ENCODE results near the gene CKS1B.

The CKS1B gene

GRCh38 chr1:155012776-155013602 lies 38.5 kb downstream of the CKS1B start:
- FAIRE-seq (no peak), DNase-seq (ENCODE audit: low spot score) (no peak)

DNA sequence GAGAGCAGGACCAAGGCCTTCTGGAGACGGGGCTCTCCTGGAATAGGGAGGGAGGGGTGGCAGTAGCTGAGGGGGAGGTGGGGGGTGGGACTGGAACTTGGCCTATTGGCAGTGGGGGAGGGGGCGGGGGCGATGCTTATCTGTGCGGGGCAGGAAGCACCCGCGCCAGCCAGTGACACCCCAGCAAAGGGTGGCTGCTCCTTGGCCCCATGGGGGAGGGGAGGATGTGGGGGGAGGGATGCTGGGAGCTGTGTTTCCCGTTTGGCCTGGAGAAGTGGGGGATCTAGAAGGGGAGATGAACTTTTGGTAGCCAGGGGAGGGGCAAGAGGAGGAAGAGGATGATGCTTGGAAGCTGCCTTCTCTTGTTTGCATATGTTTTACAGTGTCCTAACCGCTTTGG lies 39.2 kb downstream of the CKS1B start:
- FAIRE-seq = no peak

GRCh38 chr1:155014709-155015508 lies 40.4 kb downstream of the CKS1B start:
- DNase-seq (ENCODE audit: low spot score) (no peak), FAIRE-seq (no peak)

More for the DNA sequence above, 39.2 kb downstream of the CKS1B start:
- no peak for DNase-seq (ENCODE audit: low spot score)

DNA sequence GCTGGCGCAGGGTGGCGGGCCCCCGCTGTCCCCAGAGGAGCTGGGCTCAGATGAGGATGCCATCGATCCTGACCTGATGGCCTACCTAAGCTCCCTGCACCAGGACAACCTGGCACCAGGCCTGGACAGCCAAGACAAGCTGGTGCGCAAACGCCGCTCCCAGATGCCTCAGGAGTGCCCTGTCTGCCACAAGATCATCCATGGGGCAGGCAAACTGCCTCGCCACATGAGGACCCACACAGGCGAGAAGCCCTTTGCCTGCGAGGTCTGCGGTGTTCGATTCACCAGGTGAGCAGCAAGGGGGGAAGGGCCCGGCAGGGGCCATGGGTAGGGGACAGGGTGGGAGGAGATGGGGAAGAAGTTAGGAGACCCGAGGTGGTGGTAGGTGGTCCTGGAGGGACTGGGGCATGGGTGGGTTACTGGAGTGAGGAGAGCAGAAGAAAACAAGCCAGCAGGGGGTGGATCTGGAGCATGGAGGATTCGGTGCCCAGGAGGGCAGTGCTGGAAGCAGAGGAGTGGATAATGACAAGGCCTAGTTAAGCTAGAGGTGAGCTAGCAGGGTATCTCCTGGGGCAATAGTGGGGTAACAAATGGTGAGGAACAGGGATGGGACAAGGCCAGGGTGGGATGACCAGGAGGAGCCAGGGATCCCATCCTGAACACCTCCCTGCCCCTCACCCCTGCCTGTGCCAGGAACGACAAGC lies 41.2 kb downstream of the CKS1B start:
- no peak for DNase-seq (ENCODE audit: low spot score)
- FAIRE-seq = no peak

GRCh38 chr1:155016231-155016831 lies 41.9 kb downstream of the CKS1B start:
- FAIRE-seq (no peak), DNase-seq (ENCODE audit: low spot score) (no peak)

- FAIRE-seq = peak; percentile 92
- peak; percentile 92 for DNase-seq (ENCODE audit: low spot score)
Observed at GRCh38 chr1:155017041-155017945, 42.8 kb downstream of the CKS1B start.

DNA sequence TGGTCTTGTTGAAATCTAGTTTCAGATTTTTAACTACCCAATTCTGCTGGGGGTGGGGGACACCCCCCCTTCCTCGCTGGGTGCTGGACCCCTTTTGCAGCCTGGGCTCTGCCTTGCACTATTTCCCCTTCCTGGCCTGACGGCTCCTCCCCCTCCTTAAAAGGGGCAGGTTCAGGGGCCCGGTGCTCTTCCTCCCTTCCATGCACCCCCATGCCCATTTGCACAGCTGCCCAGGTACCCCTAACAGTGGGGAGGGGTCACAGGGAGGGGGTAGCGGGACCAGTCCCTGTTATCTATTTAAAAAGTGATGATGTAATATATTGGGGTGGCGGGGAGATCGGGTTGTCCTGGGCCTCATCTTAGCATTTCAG lies 43.5 kb downstream of the CKS1B start:
- DNase-seq (ENCODE audit: low spot score) (no peak), FAIRE-seq (no peak)

- DNase-seq (ENCODE audit: low spot score) (no peak), FAIRE-seq (no peak)
Observed at GRCh38 chr1:155018617-155019348, 44.3 kb downstream of the CKS1B start.

DNA sequence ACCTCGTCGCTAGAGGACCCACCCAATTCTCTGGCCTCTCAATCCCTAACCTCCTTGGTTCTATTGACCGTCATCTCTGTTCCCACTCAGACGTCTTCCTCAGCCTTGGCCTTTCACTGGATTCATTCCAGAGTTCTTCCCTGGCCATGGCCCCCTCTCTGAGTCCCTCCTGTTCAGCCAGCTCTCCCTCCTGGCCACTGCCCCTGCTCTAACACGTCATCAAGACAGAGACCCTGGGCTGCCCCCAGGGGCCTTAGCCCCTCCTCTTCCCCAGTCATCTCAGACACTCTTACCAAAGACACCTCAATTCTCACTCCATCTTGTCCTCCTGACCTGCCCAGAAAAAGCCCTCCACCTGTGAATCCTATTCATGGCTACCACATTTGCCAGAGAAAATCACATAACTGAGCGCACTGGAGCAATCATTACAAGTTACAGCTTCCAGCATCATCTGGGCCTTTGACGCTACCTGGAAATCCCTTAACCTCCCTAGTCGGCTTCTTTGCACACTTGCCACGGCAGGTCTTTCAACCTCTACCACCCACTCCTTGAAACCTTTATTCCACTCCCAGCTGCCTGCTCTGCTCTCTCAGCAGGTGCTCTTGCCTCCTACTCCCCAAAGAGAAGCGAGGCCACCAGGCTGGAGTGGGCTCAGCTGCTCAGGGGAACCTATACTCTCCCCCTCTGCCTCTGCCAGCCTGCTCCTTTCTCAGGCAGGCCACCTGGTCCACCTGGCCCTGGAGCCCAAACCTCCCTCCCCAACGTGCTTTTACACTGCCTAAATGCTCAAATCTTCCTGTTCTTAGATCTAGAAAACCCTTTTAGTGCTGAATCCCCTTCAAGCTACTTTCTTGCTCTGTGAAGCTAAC lies 45.1 kb downstream of the CKS1B start:
- DNase-seq (ENCODE audit: low spot score) = no peak
- FAIRE-seq = no peak

DNA sequence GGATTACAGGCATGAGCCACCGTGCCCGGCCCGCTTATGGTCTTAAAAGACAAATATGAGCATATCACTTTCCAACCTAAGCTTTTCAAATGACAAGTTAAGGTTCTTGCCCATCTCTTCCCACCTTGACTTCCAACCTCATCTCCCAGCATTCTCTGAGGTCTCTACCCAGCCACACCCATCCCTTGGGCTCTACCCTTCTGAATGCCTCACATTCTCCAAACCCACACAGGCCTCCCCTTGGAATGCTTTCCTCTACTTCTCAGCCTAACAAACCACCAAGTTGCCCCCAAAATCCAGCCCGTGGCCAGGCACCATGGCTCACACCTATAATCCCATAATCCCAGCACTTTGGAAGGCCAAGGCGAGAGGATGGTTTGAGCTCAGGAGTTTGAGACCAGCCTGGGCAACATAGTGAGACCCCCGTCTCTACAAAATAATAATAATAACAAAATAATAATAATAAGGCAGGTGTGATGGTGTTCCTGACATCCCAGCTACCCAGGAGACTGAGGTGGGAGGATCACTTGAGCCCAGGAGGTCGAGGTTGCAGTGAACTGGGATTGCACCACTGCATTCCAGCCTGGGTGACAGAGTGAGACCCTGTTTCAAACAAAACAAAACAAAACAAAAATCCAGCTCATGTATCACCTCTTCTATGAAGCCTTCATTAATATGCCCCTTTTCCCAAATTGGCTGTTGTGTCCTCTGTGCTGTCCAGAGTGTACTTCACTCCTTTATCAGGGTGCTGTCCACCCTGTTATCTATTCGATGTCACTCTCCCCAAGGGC lies 47.9 kb downstream of the CKS1B start:
- FAIRE-seq = no peak
- no peak for DNase-seq (ENCODE audit: low spot score)

- no peak for DNase-seq (ENCODE audit: low spot score)
- FAIRE-seq = no peak
Observed at GRCh38 chr1:155022927-155023236, 48.4 kb downstream of the CKS1B start.

DNA sequence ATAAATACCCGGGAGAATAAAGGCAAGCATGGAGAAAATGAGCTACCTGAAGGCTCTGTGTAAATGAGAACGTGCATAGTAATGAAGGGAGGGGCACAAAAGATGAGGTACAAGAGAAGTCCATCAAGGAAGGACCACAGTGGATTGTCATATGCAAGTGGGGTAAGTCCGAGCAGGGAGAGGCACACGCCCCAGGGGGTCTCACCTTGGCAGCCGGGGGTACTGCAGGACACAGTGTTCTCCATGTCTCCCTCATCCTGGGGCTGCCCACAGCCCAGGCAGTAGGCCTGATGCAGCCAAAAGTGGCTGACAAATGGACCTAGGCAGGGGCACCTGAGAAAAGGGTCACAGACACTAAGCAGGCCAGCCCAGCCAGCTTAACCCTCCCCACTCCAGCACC lies 49.1 kb downstream of the CKS1B start:
- DNase-seq (ENCODE audit: low spot score) (no peak), FAIRE-seq (no peak)

GRCh38 chr1:155024315-155024714 lies 49.8 kb downstream of the CKS1B start:
- DNase-seq (ENCODE audit: low spot score) (no peak), FAIRE-seq (no peak)

GRCh38 chr1:155026154-155026553 lies 51.7 kb downstream of the CKS1B start:
- FAIRE-seq = no peak
- no peak for DNase-seq (ENCODE audit: low spot score)

- FAIRE-seq = peak; percentile 35
- peak; percentile 47 for DNase-seq (ENCODE audit: low spot score)
Observed at GRCh38 chr1:155026588-155026987, 52.1 kb downstream of the CKS1B start.
